ENCODE data around the gene EEF1A1.

GRCh38 chr6:73519926-73520687 is 725 bp downstream of the EEF1A1 start:
- TF ChIP-seq, protein P1, sequence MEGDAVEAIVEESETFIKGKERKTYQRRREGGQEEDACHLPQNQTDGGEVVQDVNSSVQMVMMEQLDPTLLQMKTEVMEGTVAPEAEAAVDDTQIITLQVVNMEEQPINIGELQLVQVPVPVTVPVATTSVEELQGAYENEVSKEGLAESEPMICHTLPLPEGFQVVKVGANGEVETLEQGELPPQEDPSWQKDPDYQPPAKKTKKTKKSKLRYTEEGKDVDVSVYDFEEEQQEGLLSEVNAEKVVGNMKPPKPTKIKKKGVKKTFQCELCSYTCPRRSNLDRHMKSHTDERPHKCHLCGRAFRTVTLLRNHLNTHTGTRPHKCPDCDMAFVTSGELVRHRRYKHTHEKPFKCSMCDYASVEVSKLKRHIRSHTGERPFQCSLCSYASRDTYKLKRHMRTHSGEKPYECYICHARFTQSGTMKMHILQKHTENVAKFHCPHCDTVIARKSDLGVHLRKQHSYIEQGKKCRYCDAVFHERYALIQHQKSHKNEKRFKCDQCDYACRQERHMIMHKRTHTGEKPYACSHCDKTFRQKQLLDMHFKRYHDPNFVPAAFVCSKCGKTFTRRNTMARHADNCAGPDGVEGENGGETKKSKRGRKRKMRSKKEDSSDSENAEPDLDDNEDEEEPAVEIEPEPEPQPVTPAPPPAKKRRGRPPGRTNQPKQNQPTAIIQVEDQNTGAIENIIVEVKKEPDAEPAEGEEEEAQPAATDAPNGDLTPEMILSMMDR (IDR thresholded peaks at IDR 0.05; ENCODE audit: insufficient read depth, low read length, poor library complexity, severe bottlenecking): no peak
- TF ChIP-seq EZH2phosphoT487 (conservative IDR thresholded peaks at IDR 0.05; ENCODE audit: low read length): no peak
